CD8-positive, alpha-beta memory T cell (primary cell): ENCODE measurements around the gene CUX1. TPM values are rescaled to one million over a fixed set of nuclear protein-coding genes. Genes with fewer than 3 reads are reported as not detected.
A peak's percentile ranks its signal among the peaks of the same experiment; 100 is the strongest.
"Not testable (repeated sequence)": the region's sequence is repeated elsewhere in the genome, so short reads cannot be mapped to it uniquely, and the experiment has no call there.

Experiments
- CTCF ChIA-PET: fragments of 350-600 bp; sonication (Branson Sonifier 250); formaldehyde crosslinking; loops from one replicate; lab custom pipeline; 2021; ENCODE audit warnings: antibody characterized with exemption; lab: Charles Lee
- POLR2A ChIA-PET: fragments of 350-600 bp; sonication (Branson Sonifier 250); formaldehyde crosslinking; loops from one replicate; lab custom pipeline; 2021; ENCODE audit warnings: antibody characterized with exemption; lab: Charles Lee
- DNase-seq, 5 donors: peaks; one replicate each; pipeline versions ENCODE4 v3.0.0 to v3.0.0-alpha.2; 2020 to 2022; ENCODE audit warnings: mixed read lengths in 1 of 5
- H3K27ac ChIP-seq: one replicate; pipeline ENCODE4 v1.7.0; 2013; ENCODE audit warnings: low read depth, mild to moderate bottlenecking, low read length, moderate library complexity
- H3K27me3 ChIP-seq: 2 replicates; pipeline ENCODE4 v1.7.0; 2013; ENCODE audit warnings: low read length, mild to moderate bottlenecking; ENCODE audit not compliant: insufficient read depth, poor library complexity, severe bottlenecking
- H3K36me3 ChIP-seq: 2 replicates; pipeline ENCODE4 v1.7.0; 2013; ENCODE audit warnings: mild to moderate bottlenecking, low read length, moderate library complexity; ENCODE audit not compliant: insufficient read depth
- H3K4me1 ChIP-seq: 2 replicates; pipeline ENCODE4 v1.7.0; 2013; ENCODE audit warnings: mild to moderate bottlenecking, low read length, moderate library complexity; ENCODE audit not compliant: insufficient read depth
- H3K4me3 ChIP-seq: 2 replicates; pipeline ENCODE4 v1.7.0; 2013; ENCODE audit warnings: mild to moderate bottlenecking, low read length
- H3K9me3 ChIP-seq: 2 replicates; pipeline ENCODE4 v1.7.0; 2013; ENCODE audit warnings: mild to moderate bottlenecking, low read length
- H3K27ac Mint-ChIP-seq, 8 donors: one replicate each; pipeline ENCODE4 v1.8.0; 2020 to 2021; ENCODE audit warnings: mixed read lengths in 8 of 8, mild to moderate bottlenecking in 6 of 8, inconsistent platforms in 3 of 8, moderate library complexity in 3 of 8
- H3K27me3 Mint-ChIP-seq, 2 donors: one replicate each; pipeline ENCODE4 v1.8.0; 2020 to 2021; ENCODE audit warnings: mixed read lengths in 2 of 2, mild to moderate bottlenecking in 1 of 2, moderate library complexity in 1 of 2
- H3K36me3 Mint-ChIP-seq, 3 donors: one replicate each; pipeline ENCODE4 v1.8.0; 2020 to 2021; ENCODE audit warnings: mixed read lengths in 3 of 3, inconsistent platforms in 1 of 3, mild to moderate bottlenecking in 1 of 3
- H3K4me1 Mint-ChIP-seq, 3 donors: one replicate each; pipeline ENCODE4 v1.8.0; 2020 to 2021; ENCODE audit warnings: mixed read lengths in 3 of 3, inconsistent platforms in 1 of 3, mild to moderate bottlenecking in 1 of 3
- H3K4me3 Mint-ChIP-seq, 7 donors: one replicate each; pipeline ENCODE4 v1.8.0; 2020 to 2021; ENCODE audit warnings: mixed read lengths in 7 of 7, mild to moderate bottlenecking in 6 of 7, moderate library complexity in 4 of 7, inconsistent platforms in 2 of 7
- H3K9me3 Mint-ChIP-seq, 5 donors: one replicate each; pipeline ENCODE4 v1.8.0; 2020 to 2022; ENCODE audit warnings: mixed read lengths in 5 of 5, mild to moderate bottlenecking in 3 of 5, moderate library complexity in 2 of 5, inconsistent platforms in 1 of 5
- polyA plus RNA-seq: library from polyadenylated mRNA; unstranded; fragments of 300-500 nt; fragmentation: Illumina TruSeq; gene quantifications from one replicate; pipeline ENCODE4 v1.2.3, GENCODE V29; 2021
- total RNA-seq, 2 experiments: library from RNA; stranded (reverse); gene quantifications; one replicate each; pipeline ENCODE4 v1.2.3, GENCODE V29; 2021

The CUX1 gene
- total and polyA plus RNA-seq, 3 experiments from 2014 or later: 23.2 to 26.4 (median 23.6) TPM

DNA sequence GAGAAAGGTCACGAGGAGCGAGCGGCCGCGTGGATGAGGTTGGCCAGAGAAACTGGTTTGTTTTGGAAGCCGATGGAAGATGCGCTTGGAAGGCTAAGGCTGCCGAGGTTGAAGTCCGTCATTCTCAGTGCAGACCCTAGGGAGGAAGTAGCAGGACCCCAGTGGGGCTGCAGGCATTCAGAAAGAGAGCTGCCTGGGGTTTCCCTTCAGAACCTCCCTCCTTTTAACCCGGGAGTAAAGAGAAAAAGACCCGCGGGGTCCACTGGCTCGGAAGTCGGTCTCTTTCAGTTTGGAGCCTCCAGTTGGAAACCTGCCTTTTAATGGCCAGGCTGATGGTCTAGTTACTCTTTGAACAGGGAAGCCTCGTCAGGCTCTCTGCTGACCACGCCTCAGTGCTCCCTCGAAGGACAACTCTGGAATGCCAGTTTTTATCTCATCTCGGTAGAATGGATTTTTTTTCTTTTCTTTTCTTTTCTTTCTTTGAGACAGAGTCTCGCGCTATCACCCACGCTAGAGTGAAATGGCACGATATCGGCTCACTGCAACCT, 188.6 kb downstream of the CUX1 start:
- H3K9me3 Mint-ChIP-seq: no peaks in the 10 kb centered on the region
- peaks cover 0 to 12% (median 0%) of the 10 kb centered on the region in 3 donors for H3K36me3 Mint-ChIP-seq
- POLR2A ChIA-PET: no interaction called here

DNA sequence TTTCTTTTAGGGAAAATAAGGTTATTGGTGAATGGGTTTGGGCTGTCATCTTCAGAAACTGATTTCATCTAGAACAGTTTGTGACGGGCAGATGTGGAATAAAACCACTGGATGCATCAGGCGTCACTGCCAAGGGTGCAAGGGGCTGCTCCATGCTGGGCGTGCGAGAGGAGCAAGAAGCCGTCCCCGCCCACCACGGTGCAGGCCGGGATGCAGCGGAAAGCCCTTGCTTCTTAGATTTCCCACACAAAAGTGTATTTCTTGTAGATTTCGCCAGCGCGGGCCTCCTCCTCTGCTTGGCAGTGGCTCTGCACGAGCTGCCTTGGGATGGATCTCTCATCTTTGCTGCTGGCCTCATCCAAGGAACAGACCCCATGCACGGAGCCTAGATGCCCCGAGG, 189.3 kb downstream of the CUX1 start:
- H3K4me1 ChIP-seq: no peaks in the 10 kb centered on the region
- H3K4me1 Mint-ChIP-seq: peaks cover 0 to 4% (median 0%) of the 10 kb centered on the region in 3 donors
- no peaks in the 10 kb centered on the region for H3K27me3 Mint-ChIP-seq
- no peak overlapping the region for H3K4me3 ChIP-seq
- no peak overlapping the region for H3K27ac Mint-ChIP-seq
- no peak for DNase-seq
- no peak overlapping the region for H3K4me3 Mint-ChIP-seq
- no peaks in the 10 kb centered on the region for H3K9me3 ChIP-seq
- H3K27ac ChIP-seq: no peak overlapping the region
- CTCF ChIA-PET: no interaction called here
- H3K36me3 ChIP-seq: no peaks in the 10 kb centered on the region
- POLR2A ChIA-PET: no interaction called here
- no peaks in the 10 kb centered on the region for H3K9me3 Mint-ChIP-seq
- H3K36me3 Mint-ChIP-seq: peaks cover 0 to 12% (median 0%) of the 10 kb centered on the region in 3 donors
- no peaks in the 10 kb centered on the region for H3K27me3 ChIP-seq

More for the DNA sequence above, 188.6 kb downstream of the CUX1 start:
- Histone ChIP-seq H3K9me3 (no peaks in the 10 kb centered on the region), H3K36me3 (no peaks in the 10 kb centered on the region), H3K27me3 (no peaks in the 10 kb centered on the region), H3K4me3 (no peak overlapping the region), H3K4me1 (no peaks in the 10 kb centered on the region), H3K27ac (no peak overlapping the region)
- Mint-ChIP-seq H3K27ac (no peak overlapping the region), H3K27me3 (no peaks in the 10 kb centered on the region), H3K4me3 (no peak overlapping the region), H3K4me1 (peaks cover 0 to 4% (median 0%) of the 10 kb centered on the region in 3 donors)
- no peak for DNase-seq
- CTCF ChIA-PET: no interaction called here

DNA sequence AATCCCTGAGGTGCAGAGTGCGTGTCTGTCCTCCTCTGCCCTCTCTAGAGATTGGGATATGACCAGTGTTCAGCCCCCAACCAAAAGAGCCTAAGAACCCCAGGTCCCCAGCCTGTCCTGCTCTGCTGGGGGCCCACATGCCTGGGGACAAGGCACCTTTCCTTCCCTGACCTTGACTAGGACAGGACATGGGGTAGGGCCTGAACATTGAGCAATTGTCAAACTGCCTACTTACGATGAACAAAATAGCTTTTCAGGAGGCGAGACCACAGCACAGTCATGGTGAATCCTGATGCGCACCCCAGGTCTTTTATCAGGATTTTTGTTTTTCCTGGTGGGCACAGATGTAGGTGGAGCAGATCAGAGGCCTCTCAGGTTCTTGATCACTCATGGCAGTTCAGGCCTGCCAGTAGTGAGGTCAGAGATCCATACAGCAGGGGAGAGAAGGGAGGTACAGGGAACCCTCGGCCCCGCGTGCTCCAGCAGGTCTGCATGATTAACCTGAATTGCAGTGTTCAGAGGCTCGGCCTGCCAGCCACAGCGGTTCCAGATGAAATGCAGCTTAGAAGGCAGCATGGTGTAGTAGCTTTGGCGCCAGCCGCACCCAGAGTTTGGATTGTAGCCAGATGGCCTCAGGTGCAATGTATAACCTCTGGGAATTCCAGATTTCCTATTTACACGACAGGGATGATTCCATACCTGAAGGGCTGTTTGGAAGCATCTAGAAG, 191.3 kb downstream of the CUX1 start:
- Mint-ChIP-seq H3K27ac (peak overlapping the region in 1 of 8 donors; percentile 12), H3K27me3 (no peaks in the 10 kb centered on the region), H3K4me1 (peaks cover 0 to 2% (median 0%) of the 10 kb centered on the region in 3 donors), H3K9me3 (no peaks in the 10 kb centered on the region), H3K36me3 (peaks cover 0 to 15% (median 3%) of the 10 kb centered on the region in 3 donors), H3K4me3 (no peak overlapping the region)
- H3K4me3 ChIP-seq: no peak overlapping the region
- no peaks in the 10 kb centered on the region for H3K4me1 ChIP-seq
- no peaks in the 10 kb centered on the region for H3K9me3 ChIP-seq
- CTCF ChIA-PET: no interaction called here
- no peaks in the 10 kb centered on the region for H3K36me3 ChIP-seq
- DNase-seq: no peak
- no peaks in the 10 kb centered on the region for H3K27me3 ChIP-seq
- POLR2A ChIA-PET: no interaction called here
- H3K27ac ChIP-seq: no peak overlapping the region

DNA sequence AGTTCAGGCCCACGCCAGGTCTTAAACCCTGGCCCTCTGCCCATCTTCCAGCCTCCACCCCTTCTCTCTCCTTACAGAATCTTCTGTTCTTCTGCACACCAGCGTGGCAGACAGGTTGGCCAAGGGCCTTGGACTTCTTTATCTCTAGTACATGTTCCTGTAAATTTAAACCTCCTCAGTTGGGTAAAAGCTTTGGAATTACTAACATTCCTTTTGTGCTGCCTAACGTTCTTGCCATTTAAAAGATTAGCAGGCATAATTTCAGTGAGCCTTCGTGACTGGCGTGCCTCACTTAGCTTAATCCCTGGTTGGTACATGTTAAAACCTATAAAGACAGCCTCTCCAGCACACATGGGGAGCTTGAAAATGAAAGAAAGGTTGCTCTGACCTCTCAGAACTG, 192.2 kb downstream of the CUX1 start:
- POLR2A ChIA-PET: interaction anchor here (0.6 kb wide), 1 partner anchor 15 kb away, joined by 3 read pairs; no protein-coding TSS in a partner anchor

DNA sequence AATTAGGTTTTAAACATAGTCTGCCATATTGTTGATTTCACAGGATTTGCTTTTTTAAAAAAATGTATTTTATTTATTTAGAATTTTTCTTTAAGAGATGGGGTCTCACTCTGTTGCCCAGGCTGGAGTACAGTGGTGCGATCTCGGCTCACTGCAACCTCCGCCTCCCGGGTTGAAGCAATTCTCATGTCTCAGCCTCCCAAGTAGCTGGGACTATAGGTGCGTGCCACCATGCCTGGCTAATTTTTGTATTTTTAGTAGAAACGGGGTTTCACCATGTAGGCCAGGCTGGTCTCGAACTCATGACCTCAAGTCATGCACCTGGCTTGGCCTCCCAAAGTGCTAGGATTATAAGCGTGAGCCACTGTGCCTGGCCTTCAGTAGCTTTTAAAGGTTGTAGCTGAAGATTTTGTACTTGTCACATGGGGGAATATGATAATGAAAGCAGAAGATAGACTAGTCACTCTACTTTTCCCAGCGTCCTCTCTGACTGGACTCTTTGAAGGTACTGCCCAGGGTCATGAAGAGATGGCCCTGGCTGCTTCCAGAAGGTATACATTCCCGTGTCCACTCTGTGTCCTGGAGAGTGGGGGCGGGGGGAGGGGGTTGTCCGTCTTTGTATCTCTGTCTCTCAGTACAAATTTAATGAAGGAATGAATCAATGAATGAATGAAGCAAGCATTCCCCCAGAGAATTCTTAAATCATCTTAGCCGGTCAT, 194.8 kb downstream of the CUX1 start:
- H3K4me3 ChIP-seq, DNase-seq, H3K27me3 Mint-ChIP-seq, H3K27me3 ChIP-seq, H3K9me3 Mint-ChIP-seq, H3K27ac ChIP-seq, H3K9me3 ChIP-seq, CTCF ChIA-PET, H3K27ac Mint-ChIP-seq, POLR2A ChIA-PET, H3K4me1 ChIP-seq, H3K4me1 Mint-ChIP-seq, H3K36me3 ChIP-seq, H3K4me3 Mint-ChIP-seq: not testable (repeated sequence)
- H3K36me3 Mint-ChIP-seq: peaks cover 0 to 23% (median 7%) of the 10 kb centered on the region in 3 donors

More for the DNA sequence above, 192.2 kb downstream of the CUX1 start:
- no peaks in the 10 kb centered on the region for H3K9me3 ChIP-seq
- Mint-ChIP-seq H3K36me3 (peaks cover 0 to 21% (median 4%) of the 10 kb centered on the region in 3 donors), H3K4me3 (no peak overlapping the region), H3K27ac (peak overlapping the region in 1 of 8 donors; percentile 73), H3K4me1 (peaks cover 0 to 2% (median 0%) of the 10 kb centered on the region in 3 donors), H3K9me3 (no peaks in the 10 kb centered on the region), H3K27me3 (no peaks in the 10 kb centered on the region)
- no peaks in the 10 kb centered on the region for H3K27me3 ChIP-seq
- no peak overlapping the region for H3K27ac ChIP-seq
- H3K4me1 ChIP-seq: no peaks in the 10 kb centered on the region
- DNase-seq: no peak
- H3K36me3 ChIP-seq: no peaks in the 10 kb centered on the region
- CTCF ChIA-PET: no interaction called here
- no peak overlapping the region for H3K4me3 ChIP-seq

DNA sequence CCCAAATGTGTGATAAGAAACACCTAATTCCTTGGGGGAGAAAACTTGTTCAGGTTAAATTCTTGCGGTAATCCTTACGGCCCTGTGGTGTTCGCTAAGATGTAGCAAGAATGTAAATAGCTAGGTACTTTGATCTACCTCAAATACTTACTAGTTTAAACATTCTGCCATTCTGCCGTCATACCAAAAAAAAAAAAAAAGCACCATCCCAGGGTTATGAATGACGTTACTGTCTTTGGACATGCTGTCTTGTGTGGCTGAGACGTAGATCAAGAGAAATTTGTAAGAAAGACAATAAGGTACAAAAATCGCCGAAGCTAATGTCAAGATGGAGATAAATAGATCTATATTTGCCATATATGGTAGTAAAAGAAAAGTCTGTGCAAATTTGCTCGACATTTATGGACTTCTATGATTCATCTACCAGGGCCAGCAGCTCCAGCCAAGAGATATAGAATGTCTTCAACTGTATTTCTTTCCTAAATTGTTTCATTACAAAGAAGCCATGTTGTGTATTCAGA, 195.6 kb downstream of the CUX1 start:
- CTCF ChIA-PET: no interaction called here
- no peaks in the 10 kb centered on the region for H3K9me3 Mint-ChIP-seq
- H3K27ac Mint-ChIP-seq: no peak overlapping the region
- Histone ChIP-seq H3K27ac (no peak overlapping the region), H3K4me3 (no peak overlapping the region), H3K27me3 (no peaks in the 10 kb centered on the region), H3K9me3 (no peaks in the 10 kb centered on the region), H3K36me3 (no peaks in the 10 kb centered on the region), H3K4me1 (no peaks in the 10 kb centered on the region)
- peaks cover 0 to 2% (median 0%) of the 10 kb centered on the region in 3 donors for H3K4me1 Mint-ChIP-seq
- H3K4me3 Mint-ChIP-seq: no peak overlapping the region
- H3K27me3 Mint-ChIP-seq: no peaks in the 10 kb centered on the region
- peaks cover 0 to 23% (median 7%) of the 10 kb centered on the region in 3 donors for H3K36me3 Mint-ChIP-seq
- POLR2A ChIA-PET: interaction anchor here (0.7 kb wide), 1 partner anchor 269 kb away, joined by 4 read pairs; no protein-coding TSS in a partner anchor
- DNase-seq: no peak

DNA sequence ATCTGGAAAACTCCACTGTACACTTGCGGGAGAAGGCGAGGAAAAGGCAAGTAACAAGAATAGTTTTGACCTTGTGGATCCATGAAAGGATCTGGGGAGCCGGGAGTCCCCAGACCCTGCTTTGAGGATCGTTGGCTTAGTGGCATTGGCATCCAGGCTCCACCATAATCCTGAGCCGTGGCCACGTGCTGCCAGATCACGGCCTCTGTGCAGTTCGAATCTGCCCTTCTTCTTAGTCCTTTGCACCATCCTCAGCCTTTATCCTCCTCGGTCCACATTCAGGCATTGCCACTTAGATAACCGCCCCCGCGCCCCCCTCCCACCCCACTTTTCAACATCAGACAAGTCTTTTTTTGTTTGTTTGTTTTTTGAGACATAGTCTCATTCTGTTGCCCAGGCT, 201.4 kb downstream of the CUX1 start:
- Mint-ChIP-seq H3K9me3 (no peaks in the 10 kb centered on the region), H3K27ac (no peak overlapping the region), H3K36me3 (peaks cover 0 to 14% (median 4%) of the 10 kb centered on the region in 3 donors), H3K4me3 (no peak overlapping the region), H3K4me1 (peaks cover 0 to 2% (median 0%) of the 10 kb centered on the region in 3 donors), H3K27me3 (no peaks in the 10 kb centered on the region)
- ChIA-PET POLR2A (no interaction called here), CTCF (no interaction called here)
- H3K27me3 ChIP-seq: no peaks in the 10 kb centered on the region
- H3K9me3 ChIP-seq: no peaks in the 10 kb centered on the region
- no peak overlapping the region for H3K27ac ChIP-seq
- no peaks in the 10 kb centered on the region for H3K36me3 ChIP-seq
- no peak overlapping the region for H3K4me3 ChIP-seq
- no peaks in the 10 kb centered on the region for H3K4me1 ChIP-seq
- no peak for DNase-seq

DNA sequence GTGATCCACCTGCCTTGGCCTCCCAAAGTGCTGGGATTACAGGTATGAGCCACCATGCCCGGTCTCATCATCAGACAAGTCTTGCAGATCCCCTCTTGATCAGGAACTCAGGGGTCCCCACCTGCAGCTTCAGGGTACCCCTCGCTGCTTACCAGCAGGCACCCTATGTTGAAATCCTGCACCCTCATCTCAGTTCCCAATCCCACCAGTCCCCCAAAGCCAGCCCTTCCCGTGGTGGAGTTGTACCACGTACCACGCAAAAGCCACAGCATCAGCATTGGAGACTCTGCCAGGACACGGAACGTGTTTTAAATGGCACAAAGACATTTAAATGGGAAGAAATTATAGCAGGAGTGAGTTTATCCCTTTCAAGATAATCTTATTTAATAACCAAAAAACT, 202.0 kb downstream of the CUX1 start:
- no peak overlapping the region for H3K27ac ChIP-seq
- no peak overlapping the region for H3K4me3 ChIP-seq
- POLR2A ChIA-PET: no interaction called here
- DNase-seq: no peak
- no peaks in the 10 kb centered on the region for H3K36me3 ChIP-seq
- no peaks in the 10 kb centered on the region for H3K4me1 ChIP-seq
- no peaks in the 10 kb centered on the region for H3K27me3 ChIP-seq
- Mint-ChIP-seq H3K4me3 (no peak overlapping the region), H3K9me3 (no peaks in the 10 kb centered on the region), H3K27ac (no peak overlapping the region), H3K27me3 (no peaks in the 10 kb centered on the region), H3K36me3 (peaks cover 0 to 9% (median 3%) of the 10 kb centered on the region in 3 donors), H3K4me1 (peaks cover 0 to 2% (median 0%) of the 10 kb centered on the region in 3 donors)
- CTCF ChIA-PET: no interaction called here
- no peaks in the 10 kb centered on the region for H3K9me3 ChIP-seq
